ENCODE measurements around the gene ADARB2. TPM values are rescaled to one million over a fixed set of nuclear protein-coding genes. Genes with fewer than 3 reads are reported as not detected.

Gene ADARB2
- total and polyA plus RNA-seq, 4 donors = 0.22 to 1.3 (median 0.55) TPM

GRCh38 chr10:1467334-1468076 is 269.8 kb downstream of the ADARB2 start:
- TF ChIP-seq CTCF (IDR thresholded peaks at IDR 0.05; ENCODE audit: control extremely low read depth, extremely low read depth) = no peak
- Histone ChIP-seq H3K9ac (ENCODE audit: insufficient read depth in 1 of 2, low read length in 2 of 2) (no peak overlapping the region), H3K4me3 (no peak overlapping the region), H3K27me3 (ENCODE audit: control insufficient read depth in 3 of 3, insufficient read depth in 3 of 3, low read length in 2 of 3) (no peaks in the 10 kb centered on the region), H3K36me3 (ENCODE audit: control insufficient read depth in 4 of 4, insufficient read depth in 4 of 4, low read length in 4 of 4) (no peaks in the 10 kb centered on the region), H3K4me1 (ENCODE audit: control insufficient read depth in 5 of 5, insufficient read depth in 5 of 5, low read length in 5 of 5) (peaks cover 0 to 7% (median 0%) of the 10 kb centered on the region in 5 donors), H3K27ac (ENCODE audit: low read depth in 1 of 2, low read length in 1 of 2) (no peak overlapping the region), H3K9me3 (ENCODE audit: control insufficient read depth in 4 of 4, insufficient read depth in 3 of 4, low read length in 3 of 4) (peaks cover 0 to 4% (median 0%) of the 10 kb centered on the region in 4 donors)
- 72 to 78% methylated on average over 23 of the region's 23 CpGs for WGBS, 2 donors
- no peak for ATAC-seq (ENCODE audit: insufficient read depth, low FRiP score)
- DNase-seq = no peak

- no peak for TF ChIP-seq CTCF (IDR thresholded peaks at IDR 0.05; ENCODE audit: control extremely low read depth, extremely low read depth)
- no peak for DNase-seq
- Histone ChIP-seq H3K9ac (ENCODE audit: insufficient read depth in 1 of 2, low read length in 2 of 2) (no peak overlapping the region), H3K27ac (ENCODE audit: low read depth in 1 of 2, low read length in 1 of 2) (no peak overlapping the region), H3K36me3 (ENCODE audit: control insufficient read depth in 4 of 4, insufficient read depth in 4 of 4, low read length in 4 of 4) (no peaks in the 10 kb centered on the region), H3K9me3 (ENCODE audit: control insufficient read depth in 4 of 4, insufficient read depth in 3 of 4, low read length in 3 of 4) (peaks cover 0 to 2% (median 0%) of the 10 kb centered on the region in 4 donors), H3K27me3 (ENCODE audit: control insufficient read depth in 3 of 3, insufficient read depth in 3 of 3, low read length in 2 of 3) (no peaks in the 10 kb centered on the region), H3K4me3 (no peak overlapping the region), H3K4me1 (ENCODE audit: control insufficient read depth in 5 of 5, insufficient read depth in 5 of 5, low read length in 5 of 5) (peaks cover 0 to 7% (median 0%) of the 10 kb centered on the region in 5 donors)
- WGBS, 2 donors = 72 to 81% methylated on average over 19 of the region's 19 CpGs
- ATAC-seq (ENCODE audit: insufficient read depth, low FRiP score) = no peak
These were observed 271.1 kb downstream of the ADARB2 start for GRCh38 chr10:1465993-1466764.

- peaks cover 0 to 2% (median 0%) of the 10 kb centered on the region in 4 donors for H3K9me3 ChIP-seq (ENCODE audit: control insufficient read depth in 4 of 4, insufficient read depth in 3 of 4, low read length in 3 of 4)
- 74 to 80% methylated on average over 19 of the region's 19 CpGs for WGBS, 2 donors
- no peak overlapping the region for H3K4me3 ChIP-seq
- peaks cover 0 to 7% (median 0%) of the 10 kb centered on the region in 5 donors for H3K4me1 ChIP-seq (ENCODE audit: control insufficient read depth in 5 of 5, insufficient read depth in 5 of 5, low read length in 5 of 5)
- DNase-seq (no peak), ATAC-seq (ENCODE audit: insufficient read depth, low FRiP score) (no peak)
- no peak for TF ChIP-seq CTCF (IDR thresholded peaks at IDR 0.05; ENCODE audit: control extremely low read depth, extremely low read depth)
- H3K27ac ChIP-seq (ENCODE audit: low read depth in 1 of 2, low read length in 1 of 2) = no peak overlapping the region
- H3K27me3 ChIP-seq (ENCODE audit: control insufficient read depth in 3 of 3, insufficient read depth in 3 of 3, low read length in 2 of 3) = no peaks in the 10 kb centered on the region
- H3K36me3 ChIP-seq (ENCODE audit: control insufficient read depth in 4 of 4, insufficient read depth in 4 of 4, low read length in 4 of 4) = no peaks in the 10 kb centered on the region
- H3K9ac ChIP-seq (ENCODE audit: insufficient read depth in 1 of 2, low read length in 2 of 2) = no peak overlapping the region
These were observed 271.9 kb downstream of the ADARB2 start for GRCh38 chr10:1465418-1465911.
